B cell (primary cell): ENCODE results near the gene SCNN1G.

ENCODE experiments used
- CTCF ChIP-seq: fragments of 200-600 bp; IDR thresholded peaks from one replicate; pipeline ENCODE4 v1.8.0; 2022; ENCODE audit warnings: antibody characterized with exemption, mild to moderate bottlenecking
- EZH2 ChIP-seq: IDR thresholded peaks from 2 replicates; pipeline ENCODE4 v1.6.1; 2012; ENCODE audit warnings: borderline replicate concordance, low read depth, mild to moderate bottlenecking, moderate library complexity, low read length; ENCODE audit not compliant: insufficient read depth, poor library complexity, severe bottlenecking

- no peak for TF ChIP-seq CTCF
- no peak for TF ChIP-seq EZH2
Observed at GRCh38 chr16:23137256-23137655, 45.3 kb upstream of the SCNN1G start.
